HepG2 (cell line): ENCODE results near the gene CIITA. TPM values are rescaled to one million over a fixed set of nuclear protein-coding genes. Genes with fewer than 3 reads are reported as not detected.

Source experiments
- ERF ChIP-seq: IDR thresholded peaks from 2 replicates; pipeline ENCODE4 v1.6.1; 2018; ENCODE audit warnings: missing biosample characterization, missing genetic modification reagents
- KDM3A ChIP-seq: IDR thresholded peaks from 2 replicates; pipeline ENCODE4 v1.6.1; 2018; ENCODE audit warnings: low read depth, missing compliant biosample characterization
- RBM39 ChIP-seq: fragments of 200-400 bp; formaldehyde crosslinking; IDR thresholded peaks from one replicate; pipeline ENCODE4 v1.6.1; 2018; ENCODE audit warnings: antibody characterized with exemption, mild to moderate bottlenecking, low read depth, low read length; ENCODE audit not compliant: poor library complexity, severe bottlenecking
- SMARCE1 ChIP-seq: fragments of 450-650 bp; IDR thresholded peaks from 2 replicates; pipeline ENCODE4 v1.6.1; 2017; ENCODE audit warnings: borderline replicate concordance
- ZNF292 ChIP-seq: sonication (generic); formaldehyde crosslinking; IDR thresholded peaks from 2 replicates; pipeline ENCODE4 v1.8.1; 2022; ENCODE audit warnings: mild to moderate bottlenecking, low read depth, missing genetic modification reagents, borderline replicate concordance
- ZNF510 ChIP-seq: sonication (generic); formaldehyde crosslinking; IDR thresholded peaks from 2 replicates; pipeline ENCODE4 v1.4.0; 2020; ENCODE audit warnings: low read depth, mild to moderate bottlenecking, missing genetic modification reagents
- ZNF678 ChIP-seq: sonication (generic); formaldehyde crosslinking; IDR thresholded peaks from 2 replicates; pipeline ENCODE4 v1.4.0; 2020; ENCODE audit warnings: mild to moderate bottlenecking, missing genetic modification reagents
- polyA plus RNA-seq, 8 experiments: library from polyadenylated mRNA; depleted of rRNA in 3 of 8; stranded (reverse) in 7 of 8; unstranded in 1 of 8; fragments of >200 nt; fragmentation: Illumina TruSeq in 4 of 8; extraction: Trizol in 4 of 8; gene quantifications; 2 replicates each; pipeline versions ENCODE4 v1.2.1 to v1.2.3, GENCODE V29; 2011 to 2016; ENCODE audit warnings: low read depth in 4 of 8, missing spikeins in 1 of 8, mixed read lengths in 1 of 8; ENCODE audit not compliant: insufficient read depth in 1 of 8
- total RNA-seq, 5 experiments: library from RNA; depleted of rRNA; stranded (reverse); fragments of >200 nt; fragmentation: Illumina TruSeq; extraction: Trizol; gene quantifications; 2 replicates each; pipeline ENCODE4 v1.2.3, GENCODE V29; 2016; ENCODE audit warnings: low read depth in 1 of 5
- TF ChIP-seq, protein P1 (sequence below): sonication (generic); formaldehyde crosslinking; IDR thresholded peaks from 2 replicates; pipeline ENCODE4 v1.4.0; 2020; ENCODE audit warnings: mild to moderate bottlenecking, missing genetic modification reagents
- TF ChIP-seq, protein P2 (sequence below): sonication (generic); formaldehyde crosslinking; IDR thresholded peaks from 2 replicates; pipeline ENCODE4 v1.8.1; 2022; ENCODE audit warnings: mild to moderate bottlenecking, missing genetic modification reagents

The CIITA gene
- total and polyA plus RNA-seq, 2 of the 13 experiments (the other 11 are each of a cell fraction or from before 2014, with no cell fraction given) = 0.08 to 0.09 TPM

DNA sequence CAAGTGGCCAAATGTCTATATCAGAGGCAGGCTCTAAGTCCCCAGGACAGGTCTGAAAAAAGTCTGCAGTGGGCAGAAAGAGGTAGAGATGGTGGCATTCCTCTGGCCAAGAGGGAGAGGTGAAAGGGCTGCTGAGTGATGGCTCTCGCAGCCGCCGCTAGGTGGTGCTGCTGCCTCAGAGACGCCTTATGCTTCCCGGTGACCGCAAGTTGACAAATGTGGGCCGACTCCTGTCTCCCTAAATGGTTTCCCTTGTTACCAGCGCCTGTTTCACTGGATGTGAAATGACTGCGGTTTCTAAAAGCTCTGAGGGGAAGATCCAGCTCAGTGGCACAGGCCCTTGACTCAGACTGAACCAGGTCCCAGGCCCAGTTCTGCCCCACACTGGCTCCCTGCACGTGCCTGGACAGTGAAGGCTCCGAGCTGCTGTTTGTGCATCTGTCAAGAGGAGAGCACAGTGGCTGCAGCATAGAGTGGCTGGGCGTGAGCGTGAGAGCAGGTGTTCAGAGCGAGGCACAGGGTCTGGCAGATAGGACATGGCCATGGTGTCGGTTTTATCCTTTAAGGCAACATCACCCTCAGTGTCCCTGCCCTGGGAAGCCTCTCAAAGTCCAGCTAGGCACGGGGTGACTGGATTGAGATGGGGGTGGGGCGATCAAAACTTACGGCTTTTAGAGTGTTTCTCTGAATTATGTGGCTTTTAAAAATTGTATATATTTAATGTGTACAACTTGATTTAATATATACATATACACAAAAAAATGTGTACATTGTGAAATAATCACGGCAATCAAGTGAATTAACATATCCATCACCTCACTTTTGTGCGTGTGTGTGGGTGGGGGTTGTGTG, 87.3 kb downstream of the CIITA start (continued):
- TF ChIP-seq ERF (CRISPR knock-in tag) (peak; percentile 89), ZNF510 (CRISPR knock-in tag) (no peak), ZNF678 (CRISPR knock-in tag) (no peak), KDM3A (peak; percentile 65; the same call in 1 of the 2 replicates), RBM39 (no peak), SMARCE1 (no peak), ZNF292 (0 out of 2 replicates have a peak, but pooled peaks have one; percentile 23)
- TF ChIP-seq, protein P1, sequence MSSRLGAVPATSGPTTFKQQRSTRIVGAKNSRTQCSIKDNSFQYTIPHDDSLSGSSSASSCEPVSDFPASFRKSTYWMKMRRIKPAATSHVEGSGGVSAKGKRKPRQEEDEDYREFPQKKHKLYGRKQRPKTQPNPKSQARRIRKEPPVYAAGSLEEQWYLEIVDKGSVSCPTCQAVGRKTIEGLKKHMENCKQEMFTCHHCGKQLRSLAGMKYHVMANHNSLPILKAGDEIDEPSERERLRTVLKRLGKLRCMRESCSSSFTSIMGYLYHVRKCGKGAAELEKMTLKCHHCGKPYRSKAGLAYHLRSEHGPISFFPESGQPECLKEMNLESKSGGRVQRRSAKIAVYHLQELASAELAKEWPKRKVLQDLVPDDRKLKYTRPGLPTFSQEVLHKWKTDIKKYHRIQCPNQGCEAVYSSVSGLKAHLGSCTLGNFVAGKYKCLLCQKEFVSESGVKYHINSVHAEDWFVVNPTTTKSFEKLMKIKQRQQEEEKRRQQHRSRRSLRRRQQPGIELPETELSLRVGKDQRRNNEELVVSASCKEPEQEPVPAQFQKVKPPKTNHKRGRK (CRISPR knock-in tag) = no peak
- TF ChIP-seq, protein P2, sequence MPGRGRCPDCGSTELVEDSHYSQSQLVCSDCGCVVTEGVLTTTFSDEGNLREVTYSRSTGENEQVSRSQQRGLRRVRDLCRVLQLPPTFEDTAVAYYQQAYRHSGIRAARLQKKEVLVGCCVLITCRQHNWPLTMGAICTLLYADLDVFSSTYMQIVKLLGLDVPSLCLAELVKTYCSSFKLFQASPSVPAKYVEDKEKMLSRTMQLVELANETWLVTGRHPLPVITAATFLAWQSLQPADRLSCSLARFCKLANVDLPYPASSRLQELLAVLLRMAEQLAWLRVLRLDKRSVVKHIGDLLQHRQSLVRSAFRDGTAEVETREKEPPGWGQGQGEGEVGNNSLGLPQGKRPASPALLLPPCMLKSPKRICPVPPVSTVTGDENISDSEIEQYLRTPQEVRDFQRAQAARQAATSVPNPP (CRISPR knock-in tag) = no peak
